GM21825 (cell line): ENCODE measurements around the gene LYST.
"Not testable (repeated sequence)": the region's sequence is repeated elsewhere in the genome, so short reads cannot be mapped to it uniquely, and the experiment has no call there.

Experiments used
- ATAC-seq: cut with Tn5 transposase; IDR thresholded peaks from one replicate; pipeline ENCODE4 v1.9.1; 2021; ENCODE audit warnings: mild to moderate bottlenecking, moderate library complexity; ENCODE audit not compliant: unreplicated experiment

Gene LYST

DNA sequence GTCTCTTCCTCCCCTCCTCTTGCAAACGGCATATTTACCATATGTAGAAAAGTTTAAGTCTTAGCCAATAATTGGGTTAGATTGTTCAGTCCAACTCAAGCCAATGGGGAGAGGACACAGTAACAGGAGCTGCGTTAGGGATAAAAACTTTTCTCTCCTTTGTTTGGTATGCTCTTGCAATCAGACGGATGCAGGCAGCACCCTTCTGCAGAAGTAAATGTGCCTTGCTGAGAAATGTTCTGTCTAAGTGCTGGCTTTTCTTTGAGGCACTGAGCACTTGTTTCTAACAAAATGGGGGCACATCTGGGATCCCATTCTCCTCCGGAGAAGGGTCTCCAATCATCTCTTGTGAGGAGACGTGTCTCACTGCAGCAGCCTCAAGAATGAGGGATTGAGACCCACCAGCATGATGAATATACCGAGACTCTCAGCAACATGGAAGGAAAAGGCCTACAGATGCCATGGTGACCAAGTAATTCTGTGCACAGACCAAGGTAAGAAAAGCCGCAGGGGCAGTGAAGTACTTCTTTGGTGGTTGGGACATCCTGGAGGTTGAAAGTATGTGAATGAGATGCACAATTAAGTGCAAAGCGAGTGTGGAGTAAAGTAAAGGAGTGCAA lies 196.4 kb downstream of the LYST start:
- ATAC-seq: no peak

DNA sequence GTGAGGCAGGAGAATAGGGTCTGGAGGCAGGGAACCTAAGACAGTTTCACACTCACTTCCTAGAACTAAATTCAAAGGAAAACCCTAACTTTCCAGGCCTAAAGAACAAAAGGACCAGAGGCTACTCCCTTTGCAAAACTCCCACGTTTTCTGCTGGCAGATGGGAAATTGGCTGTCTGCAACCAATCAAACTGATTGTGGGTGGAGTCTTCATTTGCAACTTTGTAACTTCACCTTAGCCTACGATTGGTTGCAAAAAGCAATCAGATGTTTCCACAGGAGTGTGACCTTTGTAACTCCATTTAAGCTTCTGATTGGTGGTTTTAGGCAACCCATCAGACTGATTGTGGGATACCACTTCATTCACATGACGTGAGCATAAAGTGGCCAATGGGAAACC lies 197.4 kb downstream of the LYST start:
- no peak for ATAC-seq

DNA sequence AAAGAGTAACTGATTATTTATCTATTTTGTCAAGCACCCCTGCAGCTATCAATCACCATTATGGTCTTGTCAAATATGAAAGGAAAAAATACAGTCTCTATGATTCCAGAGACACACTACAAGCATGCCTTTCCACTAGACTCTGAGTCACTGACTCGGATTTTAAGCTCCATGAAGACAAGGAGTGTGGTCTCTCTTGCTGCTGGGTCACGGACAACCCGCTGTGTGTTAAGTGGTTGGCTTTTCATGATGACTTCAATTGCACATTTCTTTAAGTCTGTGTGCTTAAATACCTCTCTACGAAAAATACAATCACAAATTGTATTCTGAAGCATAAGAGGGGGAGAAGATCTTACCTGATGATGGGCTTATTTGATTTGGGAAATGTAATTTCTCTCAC lies 203.1 kb downstream of the LYST start:
- ATAC-seq: no peak

DNA sequence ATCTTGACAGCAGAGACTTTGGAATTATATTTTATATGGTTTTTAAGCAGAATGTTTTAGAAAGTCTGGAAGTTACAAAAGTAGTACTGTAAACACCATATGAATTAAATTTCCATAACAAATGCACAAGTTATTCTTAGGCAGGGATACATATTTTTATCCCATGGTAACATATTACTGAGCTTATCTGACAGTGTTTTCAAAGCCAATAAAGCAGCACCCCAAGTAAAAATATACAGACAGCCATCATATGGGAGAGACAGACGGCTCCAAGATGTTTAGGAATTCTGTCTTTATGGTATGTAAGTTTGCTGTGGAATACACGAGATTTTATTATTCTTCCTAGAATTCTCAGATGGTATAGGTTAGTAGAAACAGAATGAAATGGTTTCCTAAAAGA lies 205.1 kb downstream of the LYST start:
- ATAC-seq: no peak

DNA sequence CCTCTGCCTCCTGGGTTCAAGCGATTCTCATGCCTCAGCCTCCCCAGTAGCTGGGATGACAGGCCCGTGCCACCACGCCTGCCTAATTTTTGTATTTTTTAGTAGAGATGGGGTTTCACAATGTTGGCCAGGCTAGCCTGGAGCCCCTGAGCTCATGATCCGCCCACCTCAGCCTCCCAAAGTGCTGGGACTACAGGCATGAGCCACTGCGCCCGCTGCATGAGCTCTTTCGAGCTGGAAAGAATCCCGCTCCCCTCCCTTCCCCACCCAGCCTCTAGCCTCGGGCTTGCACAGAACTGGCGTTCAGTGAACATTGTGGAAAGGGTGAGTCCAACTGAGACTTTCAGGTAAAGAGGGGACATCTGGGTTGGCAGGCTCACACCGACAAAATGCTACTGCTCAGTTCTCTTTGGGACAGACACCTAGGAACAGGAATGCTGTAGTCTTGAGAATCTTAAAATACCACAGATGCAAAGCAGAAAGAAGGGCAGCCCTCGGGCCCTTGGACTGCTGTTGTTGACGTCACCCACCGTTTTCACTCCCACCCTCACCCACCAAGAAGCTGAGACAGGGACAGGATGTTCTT lies 207.4 kb downstream of the LYST start:
- ATAC-seq: no peak

DNA sequence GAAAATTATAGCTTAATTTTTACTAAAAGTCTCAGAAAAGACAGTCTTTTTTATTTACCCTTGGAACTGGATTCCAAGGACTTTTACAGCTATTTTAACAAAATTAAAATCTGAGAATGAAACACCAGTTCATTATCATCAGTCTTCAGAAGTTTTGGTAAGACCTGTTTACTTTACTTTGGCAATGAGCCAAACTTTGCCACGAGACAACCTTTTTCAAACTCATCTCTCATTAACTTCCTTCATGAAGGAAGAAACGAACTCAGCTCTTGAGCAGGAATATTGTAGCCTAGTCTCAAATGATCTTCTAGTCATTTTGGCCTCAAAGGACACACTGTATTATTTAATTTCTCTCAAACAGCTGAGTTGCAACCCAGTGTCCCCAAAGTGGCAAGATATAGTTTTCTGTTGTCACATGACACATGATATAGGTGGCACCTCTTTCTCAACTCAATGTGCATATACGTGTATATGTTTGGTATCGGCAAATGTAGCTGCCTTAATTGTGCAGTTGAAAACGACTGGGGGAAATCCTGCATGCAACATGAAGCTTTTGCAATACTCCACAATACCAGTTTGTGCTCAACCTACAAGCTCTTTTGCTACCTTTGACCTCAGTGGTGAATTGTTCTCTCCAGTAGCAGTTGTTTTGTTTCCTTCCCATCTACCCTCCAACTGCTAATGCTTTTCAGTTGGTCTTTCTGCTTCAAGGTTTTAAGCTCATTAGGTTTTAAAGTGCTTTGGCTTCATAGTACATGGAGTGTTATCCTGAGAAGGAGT lies 208.8 kb downstream of the LYST start:
- ATAC-seq: no peak

DNA sequence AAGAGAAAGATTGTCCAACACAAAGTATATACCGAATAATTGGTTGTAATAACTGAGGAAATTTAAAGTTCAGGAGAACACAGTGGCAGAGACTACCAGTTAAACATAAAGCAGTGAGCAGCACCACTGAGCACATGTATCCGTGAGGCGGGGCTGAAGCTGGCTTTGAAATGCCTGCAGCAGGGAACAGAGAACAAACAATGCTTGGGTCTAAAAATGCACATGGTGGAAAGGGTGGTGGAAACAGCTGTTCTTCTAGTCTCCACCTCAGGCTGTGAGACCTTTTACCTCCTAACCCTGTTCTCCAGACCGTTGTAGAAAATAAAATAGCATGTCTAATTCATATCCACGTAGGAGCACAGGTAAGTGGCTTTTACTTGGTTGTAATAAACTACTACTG lies 209.4 kb downstream of the LYST start:
- no peak for ATAC-seq

DNA sequence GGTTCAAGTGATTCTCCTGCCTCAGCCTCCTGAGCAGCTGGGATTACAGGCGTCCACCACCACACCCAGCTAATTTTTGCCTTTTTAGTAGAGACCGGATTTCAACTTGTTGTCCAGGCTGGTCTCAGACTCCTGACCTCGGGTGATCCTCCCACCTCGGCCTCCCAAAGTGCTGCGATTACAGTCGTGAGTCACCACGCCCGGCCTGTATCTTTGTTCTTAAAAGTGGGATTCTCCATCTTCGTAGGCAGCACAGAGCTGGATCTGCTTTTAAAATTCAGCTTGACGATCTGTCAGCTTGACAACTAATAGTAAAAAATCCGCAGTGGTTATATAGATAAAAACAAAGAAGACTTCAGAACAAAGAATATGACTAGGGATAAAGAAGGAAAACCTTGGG lies 214.3 kb downstream of the LYST start:
- no peak for ATAC-seq

DNA sequence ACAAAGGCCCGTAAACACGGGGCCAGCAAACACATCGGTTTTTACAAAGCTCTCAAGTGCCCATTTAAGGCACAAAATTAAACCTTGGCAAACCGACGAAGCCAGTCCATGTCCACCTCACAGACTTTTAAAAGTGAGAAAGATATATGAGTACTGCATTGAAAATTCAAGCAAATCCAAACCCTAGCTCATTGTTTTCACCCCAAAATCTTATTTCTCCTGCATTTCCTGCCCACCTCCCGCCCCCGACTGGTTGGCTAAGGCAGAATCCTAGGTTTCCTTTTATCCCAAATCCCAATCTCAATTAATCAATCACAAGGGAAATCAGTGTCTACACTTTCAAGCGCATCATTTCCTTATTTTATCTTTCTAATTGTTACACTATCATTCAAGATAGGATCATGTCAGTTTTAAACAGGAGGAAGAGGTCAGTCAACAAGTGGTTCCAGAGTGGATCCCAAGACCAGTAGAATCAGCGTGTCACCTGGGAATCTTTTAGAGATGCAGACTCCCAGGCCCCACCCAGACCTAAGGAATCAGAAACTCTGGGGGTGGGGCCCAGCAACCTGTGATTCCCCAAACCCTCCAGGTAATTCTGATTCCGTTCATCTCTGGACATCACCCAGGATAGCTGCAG lies 215.4 kb downstream of the LYST start:
- no peak for ATAC-seq

DNA sequence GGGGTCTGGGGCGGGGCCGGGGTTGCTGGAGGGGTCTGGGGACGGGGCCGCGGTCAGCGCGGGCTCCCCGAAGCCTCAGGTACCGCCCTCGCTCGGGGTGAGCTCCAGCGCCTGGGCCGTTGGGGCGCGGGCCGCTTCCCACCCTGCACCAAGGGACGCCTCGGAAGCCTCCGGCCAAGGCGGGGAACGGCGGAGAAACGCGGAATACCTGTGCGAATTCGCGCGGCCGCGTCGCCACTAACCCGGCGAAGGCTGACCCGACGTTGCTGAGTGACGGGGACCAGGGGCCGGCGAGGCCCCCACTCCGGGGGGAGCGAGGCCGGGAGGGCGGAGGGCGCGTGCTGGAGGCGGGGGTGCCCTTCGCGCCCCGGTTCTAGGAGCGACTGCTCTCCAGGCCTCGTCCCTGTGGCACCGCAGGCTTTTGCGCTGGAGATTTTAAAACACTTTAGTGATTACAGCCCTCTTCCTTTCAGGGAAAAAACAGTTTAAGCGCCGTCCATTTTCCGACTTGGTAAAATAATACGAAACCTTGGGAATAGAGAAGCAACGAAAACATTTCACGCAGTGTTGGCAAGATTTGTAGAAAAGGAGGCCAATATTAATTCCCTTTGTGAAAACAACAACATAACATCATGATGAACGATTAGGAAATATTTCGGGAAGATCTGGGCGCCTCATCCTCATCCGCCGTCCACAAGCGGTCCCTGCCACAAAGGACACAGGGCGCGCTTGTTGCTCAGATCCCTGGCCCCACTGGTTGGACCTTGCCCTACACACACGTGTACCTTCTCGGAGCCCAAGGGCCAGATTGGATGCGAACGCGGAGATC lies 216.2 kb downstream of the LYST start:
- ATAC-seq: no peak

DNA sequence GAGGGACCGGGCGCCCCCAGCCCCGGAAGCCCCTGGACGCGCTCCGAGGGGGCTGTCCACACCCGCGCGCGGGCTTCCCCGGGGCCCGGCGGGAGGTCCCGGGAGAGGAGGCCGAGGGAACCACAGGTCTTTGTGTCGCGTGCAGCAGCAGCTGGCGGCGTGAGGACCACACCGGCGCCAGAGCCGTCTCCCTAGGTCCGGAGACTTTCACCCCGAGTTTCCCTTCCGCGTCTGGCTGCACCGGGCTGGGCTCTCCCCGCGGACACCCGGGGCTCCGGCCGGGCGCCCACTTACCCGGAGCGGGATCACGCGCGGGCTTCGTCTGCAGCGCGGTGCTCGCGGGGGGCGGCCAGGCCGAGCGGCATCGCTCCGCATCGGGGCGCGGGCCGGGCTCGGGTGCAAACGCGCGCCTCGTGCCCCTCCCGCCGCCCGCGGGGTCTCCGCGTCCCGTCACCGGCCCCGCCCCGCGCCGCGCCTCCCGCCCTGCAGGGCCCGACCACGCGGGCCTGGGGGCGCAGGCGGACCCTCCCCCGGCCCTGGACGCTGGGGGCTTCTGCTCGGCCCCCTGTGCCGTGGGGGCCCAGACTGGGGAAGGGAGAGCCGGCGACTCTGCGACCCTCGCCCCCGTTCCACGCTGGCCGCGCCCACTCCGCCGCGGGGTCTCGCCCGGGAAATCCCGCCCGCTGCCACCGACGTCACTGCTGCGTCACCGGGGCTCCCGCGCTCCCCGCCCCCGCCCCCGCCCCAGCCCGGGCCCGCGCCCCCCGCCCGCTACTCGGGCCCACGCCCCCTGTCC lies 217.1 kb downstream of the LYST start, which contains the start of gene GNG4:
Gene GNG4, minus strand, starts transcription at position 417 of the 796 bp plus-strand sequence. CDS start 65,946 bp downstream, outside the sequence.
- ATAC-seq: no peak

DNA sequence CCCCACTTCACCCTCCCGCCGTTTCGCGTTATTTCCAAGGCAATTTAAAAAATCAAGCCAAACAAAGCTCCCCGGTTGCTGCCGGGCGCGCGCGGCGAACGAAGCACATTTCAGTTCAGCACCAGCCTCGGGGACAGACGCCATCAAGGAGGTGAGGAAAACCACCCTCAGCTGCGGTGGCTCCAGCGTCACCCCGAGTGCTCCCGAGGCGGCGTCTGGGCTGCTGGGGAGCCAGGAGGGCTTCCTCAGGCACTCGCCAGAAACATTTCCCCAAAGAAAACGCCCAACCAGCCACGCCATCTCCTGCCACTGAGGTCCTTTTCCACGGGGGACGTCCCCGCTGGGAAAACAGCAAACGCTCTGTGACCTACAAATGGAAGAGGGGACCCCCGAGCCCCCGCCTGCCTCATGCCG lies 217.7 kb downstream of the LYST start:
- no peak for ATAC-seq

DNA sequence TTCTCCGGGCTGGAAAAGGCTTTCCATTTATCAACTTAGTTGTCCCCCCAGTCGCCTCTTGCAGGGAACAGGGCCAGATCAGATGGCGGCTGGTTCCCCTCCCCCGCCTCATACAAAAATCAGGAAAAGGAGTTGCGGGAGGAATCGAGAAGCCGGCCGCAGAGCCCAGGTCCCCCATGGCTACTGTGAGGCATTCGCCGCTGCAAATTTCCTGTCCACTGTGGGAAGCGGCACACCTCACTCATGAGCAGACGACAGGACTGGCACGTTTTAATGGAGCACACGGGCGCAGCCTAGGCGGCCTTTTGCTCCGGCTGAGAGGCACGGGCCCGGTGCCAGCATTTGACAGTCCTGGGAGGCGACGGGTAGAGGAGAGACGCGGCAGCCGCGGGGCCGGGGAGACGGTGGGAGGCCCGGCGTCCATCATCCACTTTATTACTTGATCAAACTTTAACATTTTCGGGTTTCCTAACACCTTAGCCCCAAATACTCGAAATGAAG lies 218.2 kb downstream of the LYST start:
- ATAC-seq: no peak

DNA sequence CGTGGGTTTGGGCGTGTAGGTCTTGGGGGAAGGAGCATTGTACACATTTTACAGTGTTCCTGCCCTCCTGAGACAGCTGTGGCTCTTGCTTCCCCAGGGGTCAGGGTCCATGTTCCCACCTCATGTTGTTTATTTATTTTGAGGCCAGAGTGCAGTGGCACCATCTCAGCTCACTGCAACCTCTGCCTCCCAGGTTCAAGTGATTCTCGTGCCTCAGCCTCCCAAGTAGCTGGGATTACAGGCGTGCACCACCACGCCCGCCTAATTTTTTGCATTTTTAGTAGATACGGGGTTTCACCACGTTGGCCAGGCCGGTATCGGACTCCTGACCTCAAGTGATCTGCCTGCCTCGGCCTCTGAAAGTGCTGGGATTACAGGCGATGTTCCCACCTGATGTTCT lies 219.2 kb downstream of the LYST start:
- not testable (repeated sequence) for ATAC-seq

DNA sequence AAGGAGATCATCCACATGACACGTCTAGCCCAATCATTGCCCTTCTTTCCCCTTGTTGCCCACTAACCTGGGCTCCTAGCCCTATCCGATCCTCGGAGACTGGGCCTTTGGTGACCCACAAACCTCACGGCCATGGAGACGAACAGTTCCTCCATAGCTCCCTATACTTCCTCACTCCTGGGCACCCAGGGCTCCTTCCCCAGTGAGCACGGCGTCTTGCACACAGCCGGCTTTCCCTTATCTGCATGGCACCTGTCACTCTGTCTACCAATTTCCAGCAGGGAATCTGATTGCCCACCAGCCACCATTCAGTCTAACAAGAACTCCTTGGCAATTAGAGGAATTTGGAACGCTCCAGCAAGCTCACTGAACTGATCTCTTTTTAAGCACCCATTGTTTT lies 220.2 kb downstream of the LYST start:
- no peak for ATAC-seq

DNA sequence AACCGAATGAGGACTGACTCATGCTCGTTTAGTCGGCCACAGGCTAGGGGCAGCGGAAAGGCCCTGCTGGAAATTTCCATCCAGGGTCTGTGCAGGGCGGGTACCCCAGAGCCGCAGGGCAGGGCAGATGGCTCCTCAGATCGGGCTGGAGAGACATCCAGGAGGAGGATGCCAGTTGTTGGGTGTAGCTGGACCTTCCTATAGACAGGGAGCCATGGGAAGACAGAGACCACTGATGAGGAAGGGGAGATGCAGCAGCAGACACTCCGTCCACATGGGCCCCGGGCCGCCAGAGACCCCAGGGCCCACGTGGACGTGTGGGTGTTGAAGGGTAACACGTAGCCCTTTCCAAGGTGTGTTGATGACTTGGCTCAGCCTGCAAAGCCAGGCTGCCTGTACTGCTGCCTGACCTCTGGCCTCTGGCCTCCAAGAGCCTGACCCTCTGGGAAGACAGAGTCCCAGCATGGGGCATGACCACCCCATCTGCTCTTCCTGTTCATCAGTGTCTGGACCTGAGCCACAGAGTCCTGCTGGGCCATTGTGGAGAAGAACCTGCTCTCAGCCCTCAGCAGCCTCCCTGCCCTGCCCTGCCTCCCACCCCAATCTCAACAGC lies 221.9 kb downstream of the LYST start:
- no peak for ATAC-seq

DNA sequence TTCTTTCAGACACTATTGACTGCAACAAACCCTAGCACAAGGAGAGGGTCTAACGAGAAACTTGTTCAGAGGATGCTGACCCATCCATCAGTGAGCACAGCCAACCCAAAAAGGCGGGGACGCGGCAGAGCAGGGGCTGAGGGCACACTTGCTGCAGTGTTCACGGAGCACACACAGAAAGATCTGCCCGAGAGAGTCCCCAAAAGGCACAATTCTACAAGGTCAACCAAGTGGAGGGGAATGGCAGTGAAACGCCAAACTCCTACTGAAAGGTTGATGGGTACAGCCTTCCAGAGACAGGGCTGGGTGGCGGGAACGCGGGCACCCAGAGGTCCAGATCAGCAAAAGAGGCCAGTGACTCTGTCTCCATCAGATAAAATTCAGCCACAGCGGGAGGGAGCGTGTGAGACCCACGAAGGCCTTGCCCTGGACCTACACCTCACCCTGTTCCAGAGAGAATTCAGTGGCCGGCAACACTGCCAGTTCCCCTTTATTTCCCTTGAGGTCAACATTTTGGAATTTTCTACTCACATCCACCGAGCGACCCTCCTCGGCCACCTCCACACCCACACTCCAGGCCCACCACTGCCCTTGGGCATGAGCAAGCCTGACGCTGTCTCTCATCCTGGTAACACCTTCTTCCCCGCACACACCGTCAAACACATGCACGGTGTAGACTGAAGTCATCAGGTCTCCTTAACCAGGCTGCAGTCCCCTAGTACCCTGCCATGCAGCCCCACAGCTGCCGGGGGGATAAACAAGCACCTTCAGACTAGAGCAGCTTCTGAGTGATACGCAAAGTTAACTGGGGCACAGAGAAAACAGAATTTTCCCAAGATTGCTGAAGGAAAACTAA lies 222.6 kb downstream of the LYST start:
- ATAC-seq: no peak

DNA sequence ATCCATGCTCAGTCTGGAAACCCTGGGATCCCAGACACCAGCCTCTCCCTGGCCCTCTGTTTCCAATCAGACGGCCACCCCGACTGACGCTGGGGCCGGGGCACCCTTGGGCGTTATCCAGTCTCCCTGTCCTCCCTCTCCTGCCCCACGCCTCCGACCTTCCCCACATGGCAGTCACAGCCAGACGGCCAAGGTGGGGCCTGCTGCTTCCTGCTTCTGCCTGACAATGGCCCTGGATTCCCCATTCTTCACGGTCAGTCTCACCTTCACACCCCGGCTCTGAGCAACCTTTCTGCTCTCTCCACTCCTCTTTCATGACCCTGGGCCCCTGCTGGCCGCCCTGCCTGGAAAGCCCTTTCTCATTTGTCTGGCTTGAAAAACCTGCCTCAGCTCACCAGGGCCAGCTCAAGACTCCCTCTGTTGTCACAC lies 223.7 kb downstream of the LYST start:
- ATAC-seq: no peak
